Kidney epithelial cell (primary cell): ENCODE results near the gene NUCKS1. TPM values are rescaled to one million over a fixed set of nuclear protein-coding genes. Genes with fewer than 3 reads are reported as not detected.

ENCODE experiments used
- DNase-seq: peaks from one replicate; pipeline ENCODE4 v3.0.0-alpha.2; 2010; ENCODE audit warnings: low read depth
- H3K27me3 ChIP-seq: 2 replicates; pipeline ENCODE4 v1.6.0; 2011; ENCODE audit warnings: low read length; ENCODE audit not compliant: control insufficient read depth, insufficient read depth
- H3K36me3 ChIP-seq: 2 replicates; pipeline ENCODE4 v1.5.1; 2011; ENCODE audit warnings: low read length; ENCODE audit not compliant: control insufficient read depth, insufficient read depth
- H3K4me3 ChIP-seq: 2 replicates; pipeline ENCODE4 v1.5.1; 2011; ENCODE audit warnings: low read depth, mild to moderate bottlenecking, control low read depth, low read length
- total RNA-seq: library from RNA; depleted of rRNA; stranded (reverse); fragments of >200 nt; gene quantifications from 2 replicates; pipeline ENCODE4 v1.2.3, GENCODE V29; 2015
- TF ChIP-seq, protein P1 (sequence below): IDR thresholded peaks from 2 replicates; pipeline ENCODE4 v1.5.1; 2011; ENCODE audit warnings: mild to moderate bottlenecking, moderate library complexity, low read length, control low read depth, inconsistent platforms; ENCODE audit not compliant: insufficient read depth, poor library complexity, severe bottlenecking

The NUCKS1 gene
- total RNA-seq, 1 donor from 2014 or later: 72.6 TPM

DNA sequence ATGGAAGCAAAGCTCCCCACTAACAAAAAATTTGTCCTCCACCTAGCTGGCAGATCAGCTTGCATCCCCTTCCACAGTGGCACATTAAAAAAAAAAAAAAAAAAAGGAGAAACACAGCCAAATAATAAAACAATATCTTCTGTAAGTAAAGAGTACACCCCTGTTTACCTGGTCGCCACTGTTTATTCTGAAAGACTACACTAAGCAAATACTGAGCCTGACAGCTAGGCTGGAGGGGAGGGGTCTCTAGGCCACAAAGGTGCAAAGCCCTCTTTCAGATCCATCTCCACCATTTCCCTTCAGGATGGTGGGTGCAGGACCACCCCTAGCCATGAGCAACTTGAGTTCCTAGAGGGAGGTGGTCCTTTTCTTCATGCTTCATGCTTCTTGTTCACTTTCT, 46.9 kb downstream of the NUCKS1 start:
- no peak for DNase-seq
- Histone ChIP-seq H3K4me3 (no peak overlapping the region), H3K36me3 (peaks cover 2% of the 10 kb centered on the region), H3K27me3 (no peaks in the 10 kb centered on the region)
- TF ChIP-seq, protein P1, sequence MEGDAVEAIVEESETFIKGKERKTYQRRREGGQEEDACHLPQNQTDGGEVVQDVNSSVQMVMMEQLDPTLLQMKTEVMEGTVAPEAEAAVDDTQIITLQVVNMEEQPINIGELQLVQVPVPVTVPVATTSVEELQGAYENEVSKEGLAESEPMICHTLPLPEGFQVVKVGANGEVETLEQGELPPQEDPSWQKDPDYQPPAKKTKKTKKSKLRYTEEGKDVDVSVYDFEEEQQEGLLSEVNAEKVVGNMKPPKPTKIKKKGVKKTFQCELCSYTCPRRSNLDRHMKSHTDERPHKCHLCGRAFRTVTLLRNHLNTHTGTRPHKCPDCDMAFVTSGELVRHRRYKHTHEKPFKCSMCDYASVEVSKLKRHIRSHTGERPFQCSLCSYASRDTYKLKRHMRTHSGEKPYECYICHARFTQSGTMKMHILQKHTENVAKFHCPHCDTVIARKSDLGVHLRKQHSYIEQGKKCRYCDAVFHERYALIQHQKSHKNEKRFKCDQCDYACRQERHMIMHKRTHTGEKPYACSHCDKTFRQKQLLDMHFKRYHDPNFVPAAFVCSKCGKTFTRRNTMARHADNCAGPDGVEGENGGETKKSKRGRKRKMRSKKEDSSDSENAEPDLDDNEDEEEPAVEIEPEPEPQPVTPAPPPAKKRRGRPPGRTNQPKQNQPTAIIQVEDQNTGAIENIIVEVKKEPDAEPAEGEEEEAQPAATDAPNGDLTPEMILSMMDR: no peak

- Histone ChIP-seq H3K4me3 (no peak overlapping the region), H3K36me3 (peaks cover 2% of the 10 kb centered on the region), H3K27me3 (no peaks in the 10 kb centered on the region)
- DNase-seq: no peak
- TF ChIP-seq, protein P1: no peak
Measured at GRCh38 chr1:205701891-205702290, 48.1 kb downstream of the NUCKS1 start.

- H3K36me3 ChIP-seq: peaks cover 2% of the 10 kb centered on the region
- no peak for DNase-seq
- no peak overlapping the region for H3K4me3 ChIP-seq
- H3K27me3 ChIP-seq: no peaks in the 10 kb centered on the region
- TF ChIP-seq, protein P1: no peak
Measured at GRCh38 chr1:205701420-205701819, 48.6 kb downstream of the NUCKS1 start.

GRCh38 chr1:205700865-205701401, 49.0 kb downstream of the NUCKS1 start:
- Histone ChIP-seq H3K36me3 (peaks cover 2% of the 10 kb centered on the region), H3K4me3 (no peak overlapping the region), H3K27me3 (no peaks in the 10 kb centered on the region)
- DNase-seq: no peak
- TF ChIP-seq, protein P1: no peak

GRCh38 chr1:205699416-205699815, 50.6 kb downstream of the NUCKS1 start:
- H3K4me3 ChIP-seq: no peak overlapping the region
- TF ChIP-seq, protein P1: no peak
- H3K36me3 ChIP-seq: no peaks in the 10 kb centered on the region
- no peak for DNase-seq
- no peaks in the 10 kb centered on the region for H3K27me3 ChIP-seq

GRCh38 chr1:205698921-205699320, 51.1 kb downstream of the NUCKS1 start:
- Histone ChIP-seq H3K4me3 (no peak overlapping the region), H3K27me3 (no peaks in the 10 kb centered on the region), H3K36me3 (no peaks in the 10 kb centered on the region)
- TF ChIP-seq, protein P1: no peak
- no peak for DNase-seq
